PFSK-1 (cell line): ENCODE measurements around the gene KSR1.

Experiments used
- POLR2AphosphoS5 ChIP-seq: IDR thresholded peaks from 2 replicates; pipeline ENCODE4 v1.6.1; 2012; ENCODE audit warnings: low read depth, mild to moderate bottlenecking, control low read depth, low read length, moderate library complexity
- TAF1 ChIP-seq: IDR thresholded peaks from 2 replicates; pipeline ENCODE4 v1.6.1; 2012; ENCODE audit warnings: low read length, control low read depth, borderline replicate concordance; ENCODE audit not compliant: insufficient read depth

- TF ChIP-seq TAF1 (no peak), POLR2AphosphoS5 (no peak)
Observed at GRCh38 chr17:27422601-27423000, 33.6 kb upstream of the KSR1 start.
